Placental epithelial cell (primary cell): ENCODE data around the gene ZNF729. TPM values are rescaled to one million over a fixed set of nuclear protein-coding genes. Genes with fewer than 3 reads are reported as not detected.

ENCODE experiments used
- small RNA-seq: library from RNA; depleted of rRNA; stranded (forward); fragments of <200 nt; gene quantifications from one replicate; pipeline ENCODE3, GENCODE V24; 2012
- total RNA-seq: library from RNA; depleted of rRNA; stranded (reverse); fragments of >200 nt; gene quantifications from 2 replicates; pipeline ENCODE4 v1.2.3, GENCODE V29; 2012

ZNF729 gene
- under 0.01 TPM in 1 of 2 replicates, not detected in the other for total RNA-seq

DNA sequence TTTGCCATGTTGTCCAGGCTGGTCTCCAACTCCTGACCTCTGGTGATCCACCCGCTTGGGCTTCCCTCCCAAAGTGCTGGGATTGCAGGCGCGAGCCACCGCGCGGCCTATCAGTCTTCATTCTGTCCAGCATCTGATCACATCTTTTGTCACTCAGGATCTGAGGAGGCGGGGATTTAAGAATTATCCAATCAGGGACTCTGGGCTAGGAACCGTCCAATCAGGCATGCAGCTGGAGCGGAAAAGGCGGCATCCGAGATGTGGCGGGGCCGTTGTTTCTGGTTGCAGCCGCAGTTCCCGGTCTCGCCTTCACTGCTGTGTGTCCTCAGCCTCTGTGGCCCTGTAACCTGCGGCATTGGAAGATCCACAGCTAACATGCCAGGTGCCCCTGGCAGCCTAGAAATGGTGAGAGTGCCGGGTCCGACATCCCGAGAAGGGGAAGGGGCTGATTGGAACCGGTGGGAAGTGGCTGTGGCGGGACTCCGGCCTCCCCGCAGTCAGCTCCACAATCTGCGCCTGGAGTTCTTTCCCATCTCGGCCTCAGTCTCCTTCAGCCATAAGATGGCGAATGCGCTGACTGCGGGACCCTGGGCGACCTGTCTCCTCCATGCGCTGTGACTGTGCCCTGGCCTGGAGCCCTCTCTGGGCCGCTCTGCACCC lies at the start of gene ZNF729:
ZNF729 (plus strand) TSS at position 291 of the 660 bp plus-strand sequence; CDS start at position 376, 85 bp downstream.

Small RNA genes lying within 50 kb of the gene (small RNA-seq; reads per million reads assigned to genes)
- not detected for gene AC011494.1

Other genes with a start within 250 kb of the ZNF729 start
- gene ZNF257, start 234.0 kb upstream of the ZNF729 start, total RNA-seq, result 2.4 and 4.9 TPM in 2 replicates
- gene ZNF676, start 89.5 kb upstream of the ZNF729 start, total RNA-seq, result 2.7 and 3.1 TPM in 2 replicates
- gene ZNF98, start 135.9 kb downstream of the ZNF729 start, total RNA-seq, result 1.2 and 1.4 TPM in 2 replicates